ENCODE data around the gene IL1A.
"Not testable (repeated sequence)": the region's sequence is repeated elsewhere in the genome, so short reads cannot be mapped to it uniquely, and the experiment has no call there.

Gene IL1A, protein sequence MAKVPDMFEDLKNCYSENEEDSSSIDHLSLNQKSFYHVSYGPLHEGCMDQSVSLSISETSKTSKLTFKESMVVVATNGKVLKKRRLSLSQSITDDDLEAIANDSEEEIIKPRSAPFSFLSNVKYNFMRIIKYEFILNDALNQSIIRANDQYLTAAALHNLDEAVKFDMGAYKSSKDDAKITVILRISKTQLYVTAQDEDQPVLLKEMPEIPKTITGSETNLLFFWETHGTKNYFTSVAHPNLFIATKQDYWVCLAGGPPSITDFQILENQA

DNA sequence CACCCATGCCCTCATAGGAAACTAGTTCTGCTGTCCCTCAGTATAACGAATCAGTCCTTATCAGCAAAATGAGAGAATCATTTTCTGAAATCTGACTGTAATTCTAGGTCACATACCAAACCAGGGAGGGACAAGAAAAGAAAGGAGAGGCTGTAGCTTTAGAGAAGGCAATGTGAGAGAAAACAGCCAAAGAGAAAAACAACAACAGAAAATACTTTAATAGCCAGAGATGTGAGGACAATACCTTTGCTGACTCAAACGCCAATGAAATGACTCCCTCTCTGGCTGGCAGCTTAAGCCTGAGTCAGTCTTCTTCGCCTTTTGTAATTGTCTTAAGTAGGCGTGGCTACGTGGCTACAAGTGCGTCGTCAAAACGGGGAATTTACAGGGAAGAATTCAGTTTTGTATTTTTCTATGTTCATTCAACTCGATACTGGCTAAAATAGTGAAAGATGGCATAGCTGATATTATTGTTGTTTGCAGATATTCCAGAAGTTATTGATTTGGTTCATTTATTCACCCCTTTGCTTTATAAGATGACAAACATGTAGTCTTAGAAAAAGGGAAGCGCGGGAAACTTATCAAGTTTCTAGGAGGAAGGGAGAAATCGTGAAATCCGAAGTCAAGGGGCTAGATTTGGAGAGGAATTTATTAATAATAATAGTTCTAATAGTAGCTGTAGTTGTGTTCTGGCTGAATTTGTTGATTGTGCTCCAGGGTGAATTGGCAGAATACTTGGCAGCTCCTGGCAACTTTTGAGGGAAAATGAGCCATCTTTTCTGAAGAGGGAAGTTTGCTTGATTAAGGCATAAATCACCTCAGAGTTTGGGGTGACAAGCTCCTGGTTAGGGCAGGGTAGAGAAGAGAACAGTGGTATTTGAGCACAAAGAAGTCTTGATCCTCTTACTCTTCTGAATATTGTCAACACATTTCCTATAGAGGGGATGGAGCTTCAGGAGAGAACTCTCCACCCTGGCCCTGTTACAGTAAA lies at the start of gene IL1A:
TSS of gene IL1A (minus strand) at position 295 of the 991 bp plus-strand sequence. CDS start 723 bp downstream, outside the sequence.
- no peak within 1 kb of the TSS for H3K9ac ChIP-seq (ENCODE audit: low read length)
- H3K4me3 ChIP-seq (ENCODE audit: low read depth in 1 of 2, low read length in 2 of 2), result no peak within 1 kb of the TSS
- no peaks in the 10 kb centered on the region for H3K36me3 ChIP-seq (ENCODE audit: insufficient read depth, low read length)
- no peaks in the 10 kb centered on the region for H3K27me3 ChIP-seq (ENCODE audit: control insufficient read depth in 1 of 2, insufficient read depth in 2 of 2, low read length in 2 of 2)
- no peaks in the 10 kb centered on the region for H3K9me3 ChIP-seq (ENCODE audit: low read length)
- no peaks in the 10 kb centered on the region for H3K4me1 ChIP-seq (ENCODE audit: insufficient read depth, low read length)
- H3K27ac ChIP-seq (ENCODE audit: low read depth, low read length), result no peak within 1 kb of the TSS

GRCh38 chr2:112833976-112834375 lies 49.7 kb upstream of the IL1A start:
- Histone ChIP-seq H3K9ac (ENCODE audit: low read length) (no peak overlapping the region), H3K4me3 (ENCODE audit: low read depth in 1 of 2, low read length in 2 of 2) (no peak overlapping the region), H3K27ac (ENCODE audit: low read depth, low read length) (no peak overlapping the region), H3K4me1 (ENCODE audit: insufficient read depth, low read length) (no peaks in the 10 kb centered on the region), H3K9me3 (ENCODE audit: low read length) (no peaks in the 10 kb centered on the region), H3K36me3 (ENCODE audit: insufficient read depth, low read length) (no peaks in the 10 kb centered on the region), H3K27me3 (ENCODE audit: control insufficient read depth in 1 of 2, insufficient read depth in 2 of 2, low read length in 2 of 2) (no peaks in the 10 kb centered on the region)

DNA sequence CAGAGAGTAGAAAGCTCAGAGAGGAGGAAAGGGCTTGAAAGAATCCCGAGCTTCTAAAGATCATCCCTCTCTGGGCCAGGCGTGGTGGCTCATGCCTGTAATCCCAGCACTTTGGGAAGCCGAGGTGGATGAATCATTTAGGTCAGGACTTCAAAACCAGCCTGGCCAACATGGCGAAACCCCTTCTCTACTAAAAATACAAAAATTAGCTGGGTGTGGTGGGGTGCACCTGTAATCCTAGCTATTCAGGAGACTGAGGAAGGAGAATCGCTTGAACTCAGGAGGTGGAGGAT lies 49.3 kb upstream of the IL1A start:
- H3K27ac ChIP-seq (ENCODE audit: low read depth, low read length); H3K36me3 ChIP-seq (ENCODE audit: insufficient read depth, low read length); H3K27me3 ChIP-seq (ENCODE audit: control insufficient read depth in 1 of 2, insufficient read depth in 2 of 2, low read length in 2 of 2); H3K9ac ChIP-seq (ENCODE audit: low read length); H3K4me1 ChIP-seq (ENCODE audit: insufficient read depth, low read length); H3K4me3 ChIP-seq (ENCODE audit: low read depth in 1 of 2, low read length in 2 of 2); H3K9me3 ChIP-seq (ENCODE audit: low read length): not testable (repeated sequence)

DNA sequence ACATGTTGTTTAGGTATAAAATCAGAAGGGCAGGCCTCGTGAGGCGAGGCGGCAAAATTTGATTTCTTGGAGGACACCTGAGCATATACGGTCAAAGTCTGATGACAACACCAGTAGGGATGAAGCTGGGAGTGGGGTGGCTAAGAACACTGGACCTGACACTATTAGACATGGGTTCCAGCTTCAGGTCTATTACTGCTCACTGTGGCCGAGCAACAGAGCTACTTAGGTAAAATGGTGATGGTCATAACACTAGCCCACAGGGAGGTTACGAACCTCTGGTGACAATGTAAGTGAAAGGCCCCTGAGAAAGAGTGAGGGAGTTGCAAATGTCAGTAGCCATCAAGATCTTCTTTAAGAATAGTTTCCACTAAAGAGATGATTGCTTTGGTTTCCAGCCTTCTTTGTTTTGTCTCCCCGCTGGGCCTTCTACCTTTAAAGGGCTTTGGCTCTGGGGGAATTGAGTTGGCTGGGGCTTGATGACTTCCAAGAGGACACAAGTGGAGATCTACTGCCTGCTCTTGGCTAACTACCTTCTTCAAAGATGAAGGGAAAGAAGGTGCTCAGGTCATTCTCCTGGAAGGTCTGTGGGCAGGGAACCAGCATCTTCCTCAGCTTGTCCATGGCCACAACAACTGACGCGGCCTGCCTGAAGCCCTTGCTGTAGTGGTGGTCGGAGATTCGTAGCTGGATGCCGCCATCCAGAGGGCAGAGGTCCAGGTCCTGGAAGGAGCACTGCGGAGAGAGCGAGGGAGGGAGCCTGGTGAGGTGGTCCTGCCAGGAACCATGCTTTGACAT lies 48.7 kb upstream of the IL1A start:
- no peak overlapping the region for H3K4me3 ChIP-seq (ENCODE audit: low read depth in 1 of 2, low read length in 2 of 2)

GRCh38 chr2:112831946-112832840 lies 47.9 kb upstream of the IL1A start:
- Histone ChIP-seq H3K36me3 (ENCODE audit: insufficient read depth, low read length) (no peaks in the 10 kb centered on the region), H3K27me3 (ENCODE audit: control insufficient read depth in 1 of 2, insufficient read depth in 2 of 2, low read length in 2 of 2) (no peaks in the 10 kb centered on the region), H3K27ac (ENCODE audit: low read depth, low read length) (no peak overlapping the region), H3K9ac (ENCODE audit: low read length) (no peak overlapping the region), H3K9me3 (ENCODE audit: low read length) (no peaks in the 10 kb centered on the region), H3K4me1 (ENCODE audit: insufficient read depth, low read length) (no peaks in the 10 kb centered on the region), H3K4me3 (ENCODE audit: low read depth in 1 of 2, low read length in 2 of 2) (no peak overlapping the region)

More for the DNA sequence above, 48.7 kb upstream of the IL1A start:
- Histone ChIP-seq H3K27me3 (ENCODE audit: control insufficient read depth in 1 of 2, insufficient read depth in 2 of 2, low read length in 2 of 2) (no peaks in the 10 kb centered on the region), H3K9me3 (ENCODE audit: low read length) (no peaks in the 10 kb centered on the region), H3K27ac (ENCODE audit: low read depth, low read length) (no peak overlapping the region), H3K4me1 (ENCODE audit: insufficient read depth, low read length) (no peaks in the 10 kb centered on the region), H3K36me3 (ENCODE audit: insufficient read depth, low read length) (no peaks in the 10 kb centered on the region), H3K9ac (ENCODE audit: low read length) (no peak overlapping the region)

DNA sequence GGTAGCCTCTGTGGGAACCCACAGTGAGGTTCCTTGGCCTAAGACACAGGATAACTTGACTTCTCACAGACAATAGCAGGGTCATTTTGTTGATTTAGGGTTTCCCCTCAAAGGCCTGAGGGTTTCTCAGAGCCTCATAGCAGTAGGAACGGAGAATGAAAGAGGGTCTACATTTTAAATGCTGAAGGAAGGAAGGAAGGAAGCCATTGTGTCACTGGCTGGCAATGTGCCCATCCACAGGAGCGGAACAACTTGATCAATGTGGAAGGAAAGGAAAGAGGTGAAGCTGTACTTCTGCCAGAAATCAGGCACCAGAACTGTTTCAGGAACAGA lies 47.2 kb upstream of the IL1A start:
- H3K4me1 ChIP-seq (ENCODE audit: insufficient read depth, low read length), result no peaks in the 10 kb centered on the region
- no peak overlapping the region for H3K9ac ChIP-seq (ENCODE audit: low read length)
- no peak overlapping the region for H3K27ac ChIP-seq (ENCODE audit: low read depth, low read length)
- H3K9me3 ChIP-seq (ENCODE audit: low read length), result no peaks in the 10 kb centered on the region
- H3K27me3 ChIP-seq (ENCODE audit: control insufficient read depth in 1 of 2, insufficient read depth in 2 of 2, low read length in 2 of 2), result no peaks in the 10 kb centered on the region
- no peak overlapping the region for H3K4me3 ChIP-seq (ENCODE audit: low read depth in 1 of 2, low read length in 2 of 2)
- H3K36me3 ChIP-seq (ENCODE audit: insufficient read depth, low read length), result no peaks in the 10 kb centered on the region

DNA sequence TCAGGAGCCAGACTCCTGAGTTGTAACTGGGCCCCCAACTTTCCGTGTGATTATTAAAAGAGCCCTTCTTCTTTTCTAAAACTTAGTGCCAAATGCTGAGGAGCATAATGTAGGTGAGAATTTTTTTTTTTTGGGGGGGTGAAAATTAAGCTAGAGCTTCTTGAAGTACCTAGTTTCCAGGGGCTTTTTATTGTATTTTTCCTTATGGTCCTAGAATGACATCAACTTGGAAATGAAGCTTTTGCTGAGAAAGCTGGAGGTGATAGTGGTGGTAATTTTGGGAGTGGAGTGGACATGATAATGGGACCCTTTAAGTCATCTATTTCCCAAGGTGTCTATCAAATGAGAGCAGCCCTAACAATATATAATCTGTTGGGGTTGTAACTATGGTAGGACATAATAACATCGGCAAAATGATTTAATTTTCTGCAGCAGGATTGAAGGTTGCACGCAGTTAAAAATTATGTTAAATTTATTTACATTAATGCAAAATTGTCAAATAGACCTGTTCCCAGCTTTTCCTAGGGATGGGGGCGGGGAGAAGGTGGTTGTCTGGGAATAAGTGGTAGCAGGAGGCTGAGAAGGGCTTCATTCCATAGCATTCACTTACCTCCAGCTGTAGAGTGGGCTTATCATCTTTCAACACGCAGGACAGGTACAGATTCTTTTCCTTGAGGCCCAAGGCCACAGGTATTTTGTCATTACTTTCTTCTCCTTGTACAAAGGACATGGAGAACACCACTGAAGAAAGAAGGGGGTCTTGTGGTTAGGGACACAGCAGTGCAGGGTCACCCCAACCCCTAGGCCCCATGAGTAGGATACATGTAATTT lies 46.6 kb upstream of the IL1A start:
- Histone ChIP-seq H3K4me3 (ENCODE audit: low read depth in 1 of 2, low read length in 2 of 2) (no peak overlapping the region), H3K27ac (ENCODE audit: low read depth, low read length) (no peak overlapping the region), H3K36me3 (ENCODE audit: insufficient read depth, low read length) (no peaks in the 10 kb centered on the region), H3K9ac (ENCODE audit: low read length) (no peak overlapping the region), H3K4me1 (ENCODE audit: insufficient read depth, low read length) (no peaks in the 10 kb centered on the region), H3K9me3 (ENCODE audit: low read length) (no peaks in the 10 kb centered on the region), H3K27me3 (ENCODE audit: control insufficient read depth in 1 of 2, insufficient read depth in 2 of 2, low read length in 2 of 2) (no peaks in the 10 kb centered on the region)

GRCh38 chr2:112829961-112830681 lies 45.8 kb upstream of the IL1A start:
- Histone ChIP-seq H3K27me3 (ENCODE audit: control insufficient read depth in 1 of 2, insufficient read depth in 2 of 2, low read length in 2 of 2) (no peaks in the 10 kb centered on the region), H3K4me3 (ENCODE audit: low read depth in 1 of 2, low read length in 2 of 2) (no peak overlapping the region), H3K9ac (ENCODE audit: low read length) (no peak overlapping the region), H3K4me1 (ENCODE audit: insufficient read depth, low read length) (no peaks in the 10 kb centered on the region), H3K27ac (ENCODE audit: low read depth, low read length) (no peak overlapping the region), H3K9me3 (ENCODE audit: low read length) (no peaks in the 10 kb centered on the region), H3K36me3 (ENCODE audit: insufficient read depth, low read length) (no peaks in the 10 kb centered on the region)

- Histone ChIP-seq H3K4me1 (ENCODE audit: insufficient read depth, low read length) (no peaks in the 10 kb centered on the region), H3K9me3 (ENCODE audit: low read length) (no peaks in the 10 kb centered on the region), H3K9ac (ENCODE audit: low read length) (no peak overlapping the region), H3K4me3 (ENCODE audit: low read depth in 1 of 2, low read length in 2 of 2) (no peak overlapping the region), H3K27ac (ENCODE audit: low read depth, low read length) (no peak overlapping the region), H3K36me3 (ENCODE audit: insufficient read depth, low read length) (no peaks in the 10 kb centered on the region), H3K27me3 (ENCODE audit: control insufficient read depth in 1 of 2, insufficient read depth in 2 of 2, low read length in 2 of 2) (no peaks in the 10 kb centered on the region)
Measured at GRCh38 chr2:112829101-112829960, 45.0 kb upstream of the IL1A start.
